Gastroesophageal sphincter (tissue), 4 donors: Measurements from ENCODE around the gene ANKRD13D. TPM values are rescaled to one million over a fixed set of nuclear protein-coding genes. Genes with fewer than 3 reads are reported as not detected.
A peak's percentile ranks its signal among the peaks of the same experiment; 100 is the strongest.

Source experiments
- ATAC-seq: fragments of 150-250 bp; one replicate; pipeline ENCODE4 v1.9.1; 2016; ENCODE audit warnings: mild to moderate bottlenecking, moderate library complexity
- H3K27ac ChIP-seq, 4 donors: fragments of 200-600 bp; sonication (generic) in 3 of 4; 1 replicate in 3 of 4; 2 replicates in 1 of 4; pipeline ENCODE4 v1.5.1; 2016 to 2019
- H3K27me3 ChIP-seq: fragments of 200-600 bp; sonication (generic); one replicate; pipeline ENCODE4 v1.5.1; 2019
- H3K36me3 ChIP-seq, 2 donors: fragments of 200-600 bp; sonication (generic); one replicate each; pipeline ENCODE4 v1.5.1; 2019; ENCODE audit warnings: control low read depth in 1 of 2
- H3K4me1 ChIP-seq, 3 donors: fragments of 200-600 bp; sonication (generic); 1 replicate in 2 of 3; 2 replicates in 1 of 3; pipeline ENCODE4 v1.5.1; 2016 to 2019; ENCODE audit warnings: control low read depth in 2 of 3
- H3K4me3 ChIP-seq, 2 donors: fragments of 200-600 bp; sonication (generic); one replicate each; pipeline ENCODE4 v1.5.1; 2019; ENCODE audit warnings: mild to moderate bottlenecking in 1 of 2, moderate library complexity in 1 of 2
- H3K9me3 ChIP-seq, 3 donors: fragments of 200-600 bp; sonication (generic); one replicate each; pipeline ENCODE4 v1.5.1; 2017 to 2019; ENCODE audit warnings: control low read depth in 2 of 3
- EP300 ChIP-seq: sonication (generic); formaldehyde crosslinking; IDR thresholded peaks from one replicate; pipeline ENCODE4 v1.6.1; 2017; ENCODE audit warnings: antibody characterized with exemption, mild to moderate bottlenecking
- POLR2A ChIP-seq, 2 donors: fragments of 450-650 bp; IDR thresholded peaks; one replicate each; pipeline ENCODE4 v1.6.1; 2017; ENCODE audit warnings: antibody characterized with exemption in 2 of 2, mild to moderate bottlenecking in 2 of 2, moderate library complexity in 1 of 2
- POLR2AphosphoS5 ChIP-seq: sonication (generic); formaldehyde crosslinking; IDR thresholded peaks from one replicate; pipeline ENCODE4 v1.6.1; 2017; ENCODE audit warnings: antibody characterized with exemption
- WGBS, 2 donors: methylation state at CpG; one replicate each; pipeline ENCODE4 v1.1.5; 2018; ENCODE audit warnings: low coverage in 1 of 2; 5-methylcytosine and 5-hydroxymethylcytosine counted together
- total RNA-seq, 4 donors: library from RNA; depleted of rRNA; stranded (reverse); fragments of >200 nt; gene quantifications; one replicate each; pipeline ENCODE4 v1.1.0, GENCODE V29; 2016
- TF ChIP-seq, protein P1 (sequence below), 4 experiments: fragments of 200-600 bp in 2 of 4; fragments of 450-650 bp in 2 of 4; sonication (generic) in 1 of 4; IDR thresholded peaks; one replicate each; pipeline ENCODE4 v1.5.1; 2017 to 2019; ENCODE audit warnings: antibody characterized with exemption in 4 of 4, mild to moderate bottlenecking in 2 of 4, moderate library complexity in 2 of 4

ANKRD13D gene
- total RNA-seq, 4 donors from 2014 or later = 25.6 to 61.6 (median 32.3) TPM

DNA sequence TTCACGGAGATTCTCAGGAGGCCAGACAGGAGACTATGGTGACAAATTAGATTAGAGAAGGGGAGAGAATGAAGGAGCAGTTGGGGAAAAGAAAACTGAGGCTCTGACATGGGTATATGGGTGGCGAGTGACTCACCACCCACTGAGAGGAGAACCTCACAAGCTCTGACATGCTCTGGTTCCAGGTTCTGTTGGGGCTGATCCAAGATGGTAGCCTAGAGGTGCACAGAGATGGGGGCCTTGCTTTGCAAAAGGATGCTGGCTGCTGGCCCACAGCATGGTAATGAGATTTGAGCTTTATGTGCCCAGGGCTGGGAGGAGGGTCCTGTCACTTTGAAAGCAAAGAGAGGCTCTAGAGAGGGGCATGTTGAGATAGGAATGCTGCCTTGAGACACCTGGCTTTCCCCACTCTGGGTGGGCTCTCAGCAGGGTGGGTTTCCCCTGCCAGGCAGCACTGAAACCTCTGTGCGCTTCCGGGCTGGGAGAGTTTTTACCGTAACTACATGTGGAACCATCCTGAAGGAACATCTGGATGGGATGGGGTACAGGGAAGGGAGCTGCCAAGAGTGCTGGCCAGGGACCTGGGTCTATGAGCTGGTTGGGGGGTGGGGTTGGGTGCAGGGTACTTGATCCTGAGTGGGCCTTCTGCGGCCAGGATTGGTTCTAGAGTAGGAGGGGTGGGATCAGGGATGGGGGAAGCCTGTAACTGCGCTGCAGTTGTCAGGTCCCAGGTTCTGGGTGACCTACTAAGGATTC, 24.0 kb upstream of the ANKRD13D start:
- H3K36me3 ChIP-seq = peaks cover 0 to 5% of the 10 kb centered on the region in 2 donors
- TF ChIP-seq, protein P1, sequence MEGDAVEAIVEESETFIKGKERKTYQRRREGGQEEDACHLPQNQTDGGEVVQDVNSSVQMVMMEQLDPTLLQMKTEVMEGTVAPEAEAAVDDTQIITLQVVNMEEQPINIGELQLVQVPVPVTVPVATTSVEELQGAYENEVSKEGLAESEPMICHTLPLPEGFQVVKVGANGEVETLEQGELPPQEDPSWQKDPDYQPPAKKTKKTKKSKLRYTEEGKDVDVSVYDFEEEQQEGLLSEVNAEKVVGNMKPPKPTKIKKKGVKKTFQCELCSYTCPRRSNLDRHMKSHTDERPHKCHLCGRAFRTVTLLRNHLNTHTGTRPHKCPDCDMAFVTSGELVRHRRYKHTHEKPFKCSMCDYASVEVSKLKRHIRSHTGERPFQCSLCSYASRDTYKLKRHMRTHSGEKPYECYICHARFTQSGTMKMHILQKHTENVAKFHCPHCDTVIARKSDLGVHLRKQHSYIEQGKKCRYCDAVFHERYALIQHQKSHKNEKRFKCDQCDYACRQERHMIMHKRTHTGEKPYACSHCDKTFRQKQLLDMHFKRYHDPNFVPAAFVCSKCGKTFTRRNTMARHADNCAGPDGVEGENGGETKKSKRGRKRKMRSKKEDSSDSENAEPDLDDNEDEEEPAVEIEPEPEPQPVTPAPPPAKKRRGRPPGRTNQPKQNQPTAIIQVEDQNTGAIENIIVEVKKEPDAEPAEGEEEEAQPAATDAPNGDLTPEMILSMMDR (IDR thresholded peaks at IDR 0.05) = no peak
- TF ChIP-seq POLR2A (IDR thresholded peaks at IDR 0.05) = no peak
- no peak for TF ChIP-seq POLR2AphosphoS5
- TF ChIP-seq EP300 = no peak
- no peaks in the 10 kb centered on the region for H3K9me3 ChIP-seq
- H3K27me3 ChIP-seq = no peaks in the 10 kb centered on the region
- WGBS, 2 donors = 82 to 90% methylated on average over 2 to 3 of the region's 7 CpGs
- peak overlapping the region in 3 of 4 donors; percentile 83 to 88 (median 83) for H3K27ac ChIP-seq
- H3K4me3 ChIP-seq = no peak overlapping the region
- H3K4me1 ChIP-seq = peaks cover 6 to 77% (median 45%) of the 10 kb centered on the region in 3 donors
- ATAC-seq = no peak

DNA sequence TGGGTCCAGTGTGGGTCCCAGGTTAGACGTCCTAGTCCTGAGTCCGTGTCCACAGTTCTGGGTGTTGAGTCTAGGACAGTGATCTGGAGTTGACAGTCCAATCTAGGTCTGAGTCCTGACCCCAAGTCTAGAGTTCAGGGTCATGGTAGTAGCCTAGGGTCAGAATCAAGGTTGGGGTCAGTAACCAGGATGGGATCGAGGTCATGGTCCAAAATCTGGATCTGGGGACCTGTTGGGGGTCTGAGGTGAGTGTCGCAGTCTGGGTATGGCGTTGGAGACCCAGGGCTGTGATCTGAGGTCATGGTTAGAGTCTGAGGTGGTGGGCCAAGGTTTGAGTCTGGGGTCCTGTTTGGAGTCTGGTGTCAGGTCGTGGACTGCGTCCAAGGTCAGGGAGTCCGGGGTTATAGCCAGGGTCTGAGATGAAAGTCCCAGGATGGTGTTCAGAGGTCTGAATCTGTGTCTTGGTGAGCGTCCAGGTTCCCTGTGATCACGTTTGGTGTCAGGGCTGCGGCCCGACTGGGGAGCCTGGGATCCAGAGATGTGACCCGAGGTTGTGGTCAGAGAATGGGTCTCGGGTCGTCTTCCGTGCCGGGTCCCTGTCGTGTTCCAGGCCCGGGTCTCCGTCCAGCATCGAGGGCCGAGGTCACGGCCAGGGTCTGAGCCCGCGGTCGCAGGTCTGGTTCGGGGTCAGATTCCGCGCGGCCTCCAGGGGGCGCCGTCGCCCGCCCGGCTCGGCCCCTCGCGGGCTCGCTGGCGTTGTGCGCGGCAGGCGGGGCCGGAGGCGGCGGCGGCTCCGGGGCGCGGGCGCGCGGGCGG, 23.3 kb upstream of the ANKRD13D start:
- no peaks in the 10 kb centered on the region for H3K9me3 ChIP-seq
- H3K27me3 ChIP-seq = no peaks in the 10 kb centered on the region
- ATAC-seq = peak; percentile 82
- H3K36me3 ChIP-seq = peaks cover 0 to 5% of the 10 kb centered on the region in 2 donors
- 74% methylated on average over 3 of the region's 54 CpGs; no CpG with 5 or more reads in 1 of the 2 donors for WGBS, 2 donors
- peak overlapping the region; percentile 16 to 88 (median 83) for H3K27ac ChIP-seq
- TF ChIP-seq POLR2AphosphoS5 (no peak), EP300 (no peak), POLR2A (IDR thresholded peaks at IDR 0.05) (no peak)
- TF ChIP-seq, protein P1 (IDR thresholded peaks at IDR 0.05) = peak in 3 of 4 experiments; percentile 77 to 94 (median 94)
- H3K4me1 ChIP-seq = peaks cover 7 to 84% (median 53%) of the 10 kb centered on the region in 3 donors
- H3K4me3 ChIP-seq = peak overlapping the region in 1 of 2 donors; percentile 96

DNA sequence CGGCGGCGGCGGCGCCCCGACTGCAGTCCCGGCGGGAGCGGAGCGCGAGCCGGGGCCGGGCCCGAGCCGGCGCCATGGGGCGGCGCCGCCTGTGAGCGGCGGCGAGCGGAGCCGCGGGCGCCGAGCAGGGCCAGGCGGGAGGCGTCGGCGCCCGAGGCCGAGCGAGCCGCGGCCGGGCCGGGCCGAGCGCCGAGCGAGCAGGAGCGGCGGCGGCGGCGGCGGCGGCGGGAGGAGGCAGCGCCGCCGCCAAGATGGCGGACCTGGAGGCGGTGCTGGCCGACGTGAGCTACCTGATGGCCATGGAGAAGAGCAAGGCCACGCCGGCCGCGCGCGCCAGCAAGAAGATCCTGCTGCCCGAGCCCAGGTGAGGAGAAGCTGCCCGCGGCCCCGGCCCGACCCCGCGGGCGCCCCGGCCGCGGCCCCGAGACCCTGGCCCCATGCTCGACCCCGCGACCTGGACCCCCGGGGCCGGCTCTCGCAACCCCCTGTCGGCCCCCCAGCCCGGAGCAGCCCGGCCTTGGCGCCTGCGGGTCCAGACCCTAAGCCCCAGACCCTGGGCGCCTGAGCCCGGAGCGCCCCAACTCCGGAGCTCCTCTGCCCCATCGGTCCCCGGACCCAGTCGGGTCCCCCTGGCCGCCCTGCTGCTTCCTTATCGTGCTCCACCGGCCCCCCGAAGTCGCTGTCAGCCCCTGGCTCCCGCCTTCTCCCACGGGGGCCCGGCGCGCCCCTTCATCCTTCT, 22.5 kb upstream of the ANKRD13D start, which contains the start of gene GRK2:
GRK2 (plus strand) TSS at position 25 of the 739 bp plus-strand sequence; CDS start at position 252, 227 bp downstream.
- H3K27me3 ChIP-seq = no peaks in the 10 kb centered on the region
- peak; percentile 56 for ATAC-seq
- peak within 1 kb of the TSS; percentile 66 to 96 for H3K4me3 ChIP-seq
- 0 to 2% methylated on average over 2 to 7 of the region's 103 CpGs for WGBS, 2 donors
- H3K4me1 ChIP-seq = peaks cover 7 to 84% (median 60%) of the 10 kb centered on the region in 3 donors
- H3K9me3 ChIP-seq = no peaks in the 10 kb centered on the region
- H3K36me3 ChIP-seq = peaks cover 0 to 7% of the 10 kb centered on the region in 2 donors
- TF ChIP-seq, protein P1 (IDR thresholded peaks at IDR 0.05) = peak in 1 of 4 experiments; percentile 13
- no peak for TF ChIP-seq POLR2AphosphoS5
- peak in 1 of 2 donors; percentile 16 for TF ChIP-seq POLR2A (IDR thresholded peaks at IDR 0.05)
- TF ChIP-seq EP300 = no peak
- H3K27ac ChIP-seq = peak within 1 kb of the TSS; percentile 19 to 92 (median 88)

DNA sequence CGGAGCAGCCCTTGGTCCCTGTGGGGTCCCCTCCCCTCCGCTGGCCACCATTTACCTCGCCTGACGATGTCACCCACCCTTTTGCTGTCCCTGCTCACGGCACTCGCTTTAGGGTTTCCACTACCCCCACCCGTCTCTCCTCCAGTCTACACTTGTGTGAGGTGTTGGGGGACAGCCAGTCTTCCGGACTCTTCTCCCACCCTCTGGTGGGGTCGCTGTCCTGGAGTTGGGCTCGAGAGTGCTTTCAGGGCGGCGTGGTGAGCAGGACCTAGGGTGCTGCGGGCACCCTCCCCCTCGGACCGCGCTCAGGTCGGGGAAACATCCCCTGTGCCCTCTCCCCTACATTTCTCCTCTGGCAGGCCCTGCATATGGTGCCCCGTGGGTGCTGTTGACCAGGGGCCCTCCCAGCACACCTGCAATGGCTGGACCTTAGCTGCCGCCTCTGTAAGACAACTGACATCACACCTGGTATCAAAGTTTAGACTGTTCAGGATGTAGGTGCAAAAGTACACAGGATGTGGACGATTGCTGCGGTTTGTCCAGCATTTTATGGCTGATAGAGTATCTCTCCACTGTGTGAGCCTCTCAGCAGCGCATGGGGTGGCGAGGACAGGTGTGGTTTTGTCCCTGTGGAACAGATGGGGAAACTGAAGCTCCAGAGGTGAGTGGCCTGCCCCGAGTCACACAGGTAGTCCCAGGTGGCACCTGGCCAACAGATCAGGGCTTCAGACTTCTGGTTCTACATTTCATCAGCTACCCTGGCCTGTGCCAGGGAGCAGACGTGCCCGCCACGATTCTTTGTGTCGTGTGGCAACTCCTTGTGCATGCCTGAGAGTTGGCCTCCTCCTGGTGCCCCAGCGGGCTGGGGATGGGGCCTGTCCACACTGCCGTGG, 21.7 kb upstream of the ANKRD13D start:
- no peaks in the 10 kb centered on the region for H3K9me3 ChIP-seq
- TF ChIP-seq EP300 = no peak
- TF ChIP-seq, protein P1 (IDR thresholded peaks at IDR 0.05) = no peak
- TF ChIP-seq POLR2A (IDR thresholded peaks at IDR 0.05) = no peak
- TF ChIP-seq POLR2AphosphoS5 = no peak
- peaks cover 7 to 84% (median 66%) of the 10 kb centered on the region in 3 donors for H3K4me1 ChIP-seq
- peak overlapping the region; percentile 19 to 92 (median 88) for H3K27ac ChIP-seq
- H3K4me3 ChIP-seq = peak overlapping the region; percentile 66 to 96
- WGBS, 2 donors = 3 to 26% methylated on average over 5 to 8 of the region's 30 CpGs
- ATAC-seq = no peak
- H3K36me3 ChIP-seq = peaks cover 0 to 15% of the 10 kb centered on the region in 2 donors
- no peaks in the 10 kb centered on the region for H3K27me3 ChIP-seq
